ENCODE data around the gene BPHL.

DNA sequence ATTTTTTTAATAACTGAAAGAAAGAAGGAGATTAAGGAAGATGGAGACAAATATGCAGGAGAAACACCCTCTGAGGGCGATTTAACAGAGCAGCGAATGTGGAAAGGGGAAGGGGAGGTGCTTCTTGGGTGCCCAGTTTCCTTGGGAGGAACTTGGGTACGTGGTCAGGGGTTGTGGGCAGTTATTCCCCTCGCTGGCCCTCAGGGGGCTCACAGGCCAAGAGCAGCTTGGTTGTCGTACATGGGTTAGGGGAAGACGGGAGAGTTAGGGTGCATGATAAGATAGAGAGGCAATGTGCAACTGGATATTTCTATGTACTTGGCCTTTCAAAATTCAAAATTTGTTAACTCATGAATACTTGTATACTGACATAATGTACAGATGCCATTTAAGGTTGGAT lies 45.9 kb downstream of the BPHL start:
- TF ChIP-seq, protein P1, sequence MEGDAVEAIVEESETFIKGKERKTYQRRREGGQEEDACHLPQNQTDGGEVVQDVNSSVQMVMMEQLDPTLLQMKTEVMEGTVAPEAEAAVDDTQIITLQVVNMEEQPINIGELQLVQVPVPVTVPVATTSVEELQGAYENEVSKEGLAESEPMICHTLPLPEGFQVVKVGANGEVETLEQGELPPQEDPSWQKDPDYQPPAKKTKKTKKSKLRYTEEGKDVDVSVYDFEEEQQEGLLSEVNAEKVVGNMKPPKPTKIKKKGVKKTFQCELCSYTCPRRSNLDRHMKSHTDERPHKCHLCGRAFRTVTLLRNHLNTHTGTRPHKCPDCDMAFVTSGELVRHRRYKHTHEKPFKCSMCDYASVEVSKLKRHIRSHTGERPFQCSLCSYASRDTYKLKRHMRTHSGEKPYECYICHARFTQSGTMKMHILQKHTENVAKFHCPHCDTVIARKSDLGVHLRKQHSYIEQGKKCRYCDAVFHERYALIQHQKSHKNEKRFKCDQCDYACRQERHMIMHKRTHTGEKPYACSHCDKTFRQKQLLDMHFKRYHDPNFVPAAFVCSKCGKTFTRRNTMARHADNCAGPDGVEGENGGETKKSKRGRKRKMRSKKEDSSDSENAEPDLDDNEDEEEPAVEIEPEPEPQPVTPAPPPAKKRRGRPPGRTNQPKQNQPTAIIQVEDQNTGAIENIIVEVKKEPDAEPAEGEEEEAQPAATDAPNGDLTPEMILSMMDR (IDR thresholded peaks at IDR 0.05): no peak
- no peak for TF ChIP-seq POLR2A (IDR thresholded peaks at IDR 0.05)

Data from vagina (tissue), 2 donors.